AG10803 (cell line): Measurements from ENCODE around the gene ARMH3.

Experiments
- DNase-seq: peaks from one replicate; pipeline ENCODE4 v3.0.0; 2010; ENCODE audit warnings: low read depth
- H3K4me3 ChIP-seq: 2 replicates; pipeline ENCODE4 v1.5.1; 2011; ENCODE audit warnings: mild to moderate bottlenecking, low read length, control low read depth
- TF ChIP-seq, protein P1 (sequence below): conservative IDR thresholded peaks from 2 replicates; pipeline ENCODE4 v1.5.1; 2011; ENCODE audit warnings: mild to moderate bottlenecking, low read length, control low read depth, inconsistent platforms

ARMH3 gene

DNA sequence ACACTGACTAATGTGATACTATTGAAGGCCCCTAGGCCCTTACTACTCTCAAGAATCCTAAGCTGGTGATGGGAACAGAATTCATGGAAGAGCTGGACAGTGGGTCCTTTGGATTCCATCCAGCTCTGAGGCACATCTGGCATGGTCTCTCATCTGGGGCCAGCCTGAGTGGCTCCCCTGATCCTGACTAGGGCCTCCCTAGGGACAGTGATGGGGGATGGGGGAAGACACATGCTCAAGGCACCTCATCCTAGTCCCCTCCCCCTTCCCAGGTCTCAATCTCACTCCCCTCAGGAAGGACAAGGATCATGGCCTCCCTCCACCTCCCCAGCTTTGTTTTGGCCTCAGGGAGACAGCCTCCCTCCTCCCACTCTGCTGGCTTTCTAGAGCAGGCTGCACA is 214.1 kb downstream of the ARMH3 start:
- no peak for DNase-seq
- no peak overlapping the region for H3K4me3 ChIP-seq
- TF ChIP-seq, protein P1, sequence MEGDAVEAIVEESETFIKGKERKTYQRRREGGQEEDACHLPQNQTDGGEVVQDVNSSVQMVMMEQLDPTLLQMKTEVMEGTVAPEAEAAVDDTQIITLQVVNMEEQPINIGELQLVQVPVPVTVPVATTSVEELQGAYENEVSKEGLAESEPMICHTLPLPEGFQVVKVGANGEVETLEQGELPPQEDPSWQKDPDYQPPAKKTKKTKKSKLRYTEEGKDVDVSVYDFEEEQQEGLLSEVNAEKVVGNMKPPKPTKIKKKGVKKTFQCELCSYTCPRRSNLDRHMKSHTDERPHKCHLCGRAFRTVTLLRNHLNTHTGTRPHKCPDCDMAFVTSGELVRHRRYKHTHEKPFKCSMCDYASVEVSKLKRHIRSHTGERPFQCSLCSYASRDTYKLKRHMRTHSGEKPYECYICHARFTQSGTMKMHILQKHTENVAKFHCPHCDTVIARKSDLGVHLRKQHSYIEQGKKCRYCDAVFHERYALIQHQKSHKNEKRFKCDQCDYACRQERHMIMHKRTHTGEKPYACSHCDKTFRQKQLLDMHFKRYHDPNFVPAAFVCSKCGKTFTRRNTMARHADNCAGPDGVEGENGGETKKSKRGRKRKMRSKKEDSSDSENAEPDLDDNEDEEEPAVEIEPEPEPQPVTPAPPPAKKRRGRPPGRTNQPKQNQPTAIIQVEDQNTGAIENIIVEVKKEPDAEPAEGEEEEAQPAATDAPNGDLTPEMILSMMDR, result no peak

DNA sequence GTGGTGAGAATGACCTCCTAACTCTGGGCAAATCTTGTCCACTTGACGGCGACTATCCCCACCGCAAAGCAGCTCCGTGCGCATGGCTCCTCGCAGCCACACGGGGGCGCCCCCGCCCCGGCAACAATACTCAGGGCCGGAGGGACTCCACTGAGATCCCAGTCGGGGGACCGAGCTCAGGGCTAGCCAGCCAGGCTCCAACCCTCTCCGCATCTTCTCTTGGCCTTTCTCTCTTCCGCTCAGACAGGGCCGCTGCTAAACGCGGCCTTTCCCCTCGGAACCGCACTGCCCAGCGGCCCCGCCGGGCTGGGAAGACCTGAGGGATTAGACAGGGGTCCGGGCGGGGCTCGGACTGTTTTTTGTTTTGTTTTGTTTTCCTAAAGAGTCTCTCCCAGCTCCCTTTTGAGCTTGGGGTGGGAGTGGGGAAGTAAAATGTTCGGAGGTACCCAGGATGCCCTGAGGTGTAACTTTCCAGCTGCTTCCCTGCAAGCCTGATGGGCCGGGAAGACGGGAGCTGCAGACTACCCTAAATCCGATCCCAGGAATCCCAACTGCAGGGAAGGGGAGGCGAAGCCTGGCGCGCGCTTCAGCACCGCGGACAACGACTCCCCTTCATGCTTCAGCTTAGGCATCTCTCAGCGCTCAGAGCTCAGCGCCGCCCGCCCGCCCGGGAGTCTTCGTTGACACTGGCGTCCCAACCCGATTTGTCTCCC is 215.1 kb downstream of the ARMH3 start:
- TF ChIP-seq, protein P1, result peak; percentile 87
- peak overlapping the region; percentile 40 for H3K4me3 ChIP-seq
- DNase-seq, result peak; percentile 73

DNA sequence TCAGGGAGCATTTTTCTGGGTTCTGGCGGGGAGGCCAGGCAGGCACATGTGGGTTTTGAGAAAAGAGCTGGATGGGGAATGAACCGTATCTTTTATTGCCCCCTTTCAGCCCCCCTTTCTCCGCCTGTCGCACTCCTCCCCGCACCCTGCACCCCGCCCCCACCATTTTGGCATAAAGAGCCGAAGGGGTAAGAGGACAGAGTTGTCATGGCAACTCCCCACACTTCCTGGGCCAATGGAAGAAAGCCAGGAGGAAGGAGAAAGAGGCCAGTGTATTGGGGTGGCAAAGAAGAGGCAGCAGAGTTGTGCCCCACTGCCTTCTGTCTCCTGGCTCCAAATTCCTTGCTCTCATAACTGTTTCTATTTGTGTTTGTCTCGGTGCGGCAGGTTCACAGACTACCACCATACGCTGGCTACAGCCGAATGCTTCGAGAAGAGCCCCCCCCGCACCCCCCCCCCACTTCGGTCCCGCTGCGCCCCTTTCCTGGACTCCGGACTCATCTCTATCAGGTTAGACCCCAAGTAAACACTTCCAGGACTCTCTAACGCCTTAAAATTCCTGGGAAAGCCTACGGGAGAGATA is 215.8 kb downstream of the ARMH3 start:
- H3K4me3 ChIP-seq, result no peak overlapping the region; the same call in none of the 2 replicates
- DNase-seq, result peak; percentile 20

DNA sequence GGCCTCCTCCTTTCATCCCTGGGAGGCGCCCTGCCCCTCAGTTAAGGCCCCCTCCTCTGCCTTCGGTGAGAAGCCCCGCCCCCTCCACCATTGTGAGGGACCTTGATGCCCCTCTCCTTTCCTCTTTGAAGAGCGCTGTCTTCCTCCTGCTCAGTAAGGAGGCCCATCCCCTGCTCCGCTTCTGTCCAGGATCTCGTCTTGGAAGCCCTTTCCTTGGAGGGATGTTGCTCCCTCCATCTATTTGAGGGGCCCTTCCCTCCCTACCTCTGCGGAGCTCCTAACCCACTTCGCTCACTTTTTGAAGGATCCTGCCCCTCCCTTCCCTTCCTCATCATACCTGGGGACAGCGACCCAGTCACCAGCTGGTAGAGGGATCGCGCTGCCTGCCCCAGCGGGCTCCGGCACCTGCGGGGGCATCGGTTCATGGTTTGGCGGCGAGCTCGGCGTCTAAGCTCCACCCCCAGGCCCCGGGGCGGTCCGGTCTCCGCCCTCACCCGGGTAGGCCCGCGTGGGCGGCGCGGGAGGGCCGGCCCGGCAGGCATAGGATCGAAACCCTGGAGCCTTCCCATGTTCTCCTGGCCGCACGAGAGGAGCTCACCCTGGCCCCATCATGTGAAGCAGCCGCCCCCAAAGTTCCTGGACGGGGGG is 216.4 kb downstream of the ARMH3 start:
- TF ChIP-seq, protein P1, result no peak
- no peak for DNase-seq
- no peak overlapping the region; the same call in 1 of the 2 replicates for H3K4me3 ChIP-seq

More for the DNA sequence above, 215.8 kb downstream of the ARMH3 start:
- TF ChIP-seq, protein P1, result no peak

DNA sequence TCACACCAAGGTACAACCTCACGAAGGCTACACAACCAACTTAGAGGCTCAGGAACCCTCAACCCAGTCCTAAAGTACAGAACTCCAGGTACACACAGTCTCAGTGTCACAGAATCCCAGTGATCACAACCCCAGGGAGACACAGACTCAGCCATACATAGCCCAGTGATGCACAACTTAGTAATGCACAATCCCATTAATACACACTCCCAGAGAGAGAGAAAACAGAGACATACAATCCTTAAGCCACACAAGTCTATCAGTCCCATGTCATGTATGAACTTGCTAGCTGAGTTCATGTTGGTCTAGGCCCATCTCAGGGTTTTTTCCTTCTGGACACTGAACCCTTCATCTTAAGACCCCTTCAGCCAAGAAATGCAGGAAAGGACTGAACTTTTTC is 217.0 kb downstream of the ARMH3 start:
- no peak for DNase-seq
- H3K4me3 ChIP-seq, result no peak overlapping the region
- TF ChIP-seq, protein P1, result no peak

DNA sequence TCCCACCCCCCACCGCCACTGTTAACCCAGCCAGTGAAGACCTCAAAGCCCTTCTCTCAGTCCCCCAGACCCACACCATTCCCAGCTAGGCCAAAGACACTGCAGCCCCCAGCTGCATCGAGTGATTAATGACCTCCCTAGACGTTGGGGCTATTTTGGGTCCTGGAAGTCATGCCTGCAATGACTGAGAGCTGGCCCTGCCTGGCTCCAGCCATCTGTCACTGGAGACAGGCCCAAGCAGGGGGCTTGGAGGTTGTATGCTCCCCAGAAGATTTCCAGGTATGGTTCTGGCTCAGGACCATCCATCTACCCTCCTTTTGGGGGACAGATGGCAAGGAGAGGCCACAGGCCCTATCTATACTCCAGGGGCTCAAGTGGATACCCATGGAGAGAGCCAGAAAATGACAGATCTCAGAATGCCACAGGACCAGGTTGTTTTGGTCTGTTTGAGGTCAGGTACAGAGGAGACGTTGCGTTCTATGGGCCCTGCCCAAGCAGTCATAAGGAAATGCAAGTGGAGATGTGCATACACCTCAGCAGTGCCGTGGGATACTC is 217.5 kb downstream of the ARMH3 start:
- TF ChIP-seq, protein P1, result no peak
- no peak overlapping the region for H3K4me3 ChIP-seq
- no peak for DNase-seq
